GM12878 (cell line): ENCODE results near the gene COQ5. TPM values are rescaled to one million over a fixed set of nuclear protein-coding genes. Genes with fewer than 3 reads are reported as not detected.

ENCODE experiments used
- CEBPZ ChIP-seq: fragments of 150-350 bp; IDR thresholded peaks from 2 replicates; pipeline ENCODE4 v1.6.1; 2016; ENCODE audit warnings: low read depth, low read length
- CHD2 ChIP-seq: IDR thresholded peaks from 2 replicates; pipeline ENCODE4 v1.6.1; 2011; ENCODE audit warnings: low read depth, low read length, improper control_type of control experiment, borderline replicate concordance
- CHD4 ChIP-seq: fragments of 200-600 bp; sonication (generic); IDR thresholded peaks from 2 replicates; pipeline ENCODE4 v1.6.1; 2016; ENCODE audit warnings: mild to moderate bottlenecking
- CREM ChIP-seq: IDR thresholded peaks from 2 replicates; pipeline ENCODE4 v1.6.1; 2014; ENCODE audit warnings: antibody characterized with exemption, low read depth
- EZH2 ChIP-seq: IDR thresholded peaks from 2 replicates; pipeline ENCODE4 v1.6.1; 2012; ENCODE audit warnings: low read depth, mild to moderate bottlenecking, control low read depth, inconsistent platforms, low read length, borderline replicate concordance; ENCODE audit not compliant: control insufficient read depth
- FOS ChIP-seq: IDR thresholded peaks from 3 replicates; pipeline ENCODE4 v1.6.1; 2011; ENCODE audit warnings: borderline replicate concordance; ENCODE audit not compliant: insufficient read length; ENCODE audit errors: extremely low read depth
- IKZF1 ChIP-seq: fragments of 450-650 bp; conservative IDR thresholded peaks from 2 replicates; pipeline ENCODE4 v1.6.1; 2017; ENCODE audit warnings: antibody characterized with exemption, mild to moderate bottlenecking
- IRF4 ChIP-seq: IDR thresholded peaks from 2 replicates; pipeline ENCODE4 v1.6.1; 2011; ENCODE audit warnings: low read depth, low read length
- MEF2A ChIP-seq: IDR thresholded peaks from 2 replicates; pipeline ENCODE4 v1.6.1; 2011; ENCODE audit warnings: low read depth, mild to moderate bottlenecking, low read length, moderate library complexity; ENCODE audit not compliant: insufficient read depth
- MTA3 ChIP-seq: IDR thresholded peaks from 2 replicates; pipeline ENCODE4 v1.6.1; 2012; ENCODE audit warnings: low read length, inconsistent platforms, borderline replicate concordance
- NR2F1 ChIP-seq: fragments of 450-650 bp; conservative IDR thresholded peaks from 2 replicates; pipeline ENCODE4 v1.6.1; 2017; ENCODE audit warnings: mild to moderate bottlenecking
- NRF1 ChIP-seq: conservative IDR thresholded peaks from 2 replicates; pipeline ENCODE4 v1.6.1; 2011; ENCODE audit warnings: mild to moderate bottlenecking, low read depth, low read length, improper control_type of control experiment
- PKNOX1 ChIP-seq: fragments of 450-650 bp; IDR thresholded peaks from 2 replicates; pipeline ENCODE4 v1.6.1; 2016; ENCODE audit warnings: mild to moderate bottlenecking
- POU2F2 ChIP-seq: IDR thresholded peaks from 3 replicates; pipeline ENCODE4 v1.6.1; 2011; ENCODE audit warnings: low read depth, mild to moderate bottlenecking, low read length, borderline replicate concordance
- RBBP5 ChIP-seq: fragments of 200-600 bp; sonication (generic); conservative IDR thresholded peaks from 2 replicates; pipeline ENCODE4 v1.6.1; 2016
- RFX5 ChIP-seq: IDR thresholded peaks from 2 replicates; pipeline ENCODE4 v1.6.1; 2011; ENCODE audit warnings: low read depth, low read length, improper control_type of control experiment
- SKIL ChIP-seq: fragments of 450-650 bp; IDR thresholded peaks from 2 replicates; pipeline ENCODE4 v1.6.1; 2017; ENCODE audit warnings: mild to moderate bottlenecking, low read depth, inconsistent platforms; ENCODE audit not compliant: poor library complexity, severe bottlenecking
- TAF1 ChIP-seq: IDR thresholded peaks from 2 replicates; pipeline ENCODE4 v1.6.1; 2011; ENCODE audit warnings: mild to moderate bottlenecking, low read depth, low read length, borderline replicate concordance
- TBL1XR1 ChIP-seq: IDR thresholded peaks from 2 replicates; pipeline ENCODE4 v1.6.1; 2012; ENCODE audit warnings: low read depth, low read length, improper control_type of control experiment
- TCF7 ChIP-seq: IDR thresholded peaks from 2 replicates; pipeline ENCODE4 v1.6.1; 2014; ENCODE audit warnings: antibody characterized with exemption, borderline replicate concordance
- WRNIP1 ChIP-seq: IDR thresholded peaks from 2 replicates; pipeline ENCODE4 v1.6.1; 2011; ENCODE audit warnings: low read depth, low read length, improper control_type of control experiment, borderline replicate concordance
- ZNF24 ChIP-seq: fragments of 450-650 bp; IDR thresholded peaks from 2 replicates; pipeline ENCODE4 v1.6.1; 2017; ENCODE audit warnings: antibody characterized with exemption, mild to moderate bottlenecking
- polyA plus RNA-seq, 11 experiments: library from polyadenylated mRNA; depleted of rRNA in 4 of 11; unstranded in 6 of 11; stranded (reverse) in 5 of 11; fragments of >200 nt; fragmentation: Nextera tagmentation in 4 of 11; fragmentation: Illumina TruSeq in 1 of 11; extraction: Ambion mirVana in 4 of 11; extraction: Trizol in 1 of 11; gene quantifications; 1 replicate in 1 of 11; 2 replicates in 10 of 11; pipeline versions ENCODE4 v1.2.1 to v1.2.3, GENCODE V29; 2011 to 2016; ENCODE audit warnings: inconsistent platforms in 2 of 11, missing spikeins in 2 of 11, low read depth in 1 of 11
- total RNA-seq, 4 experiments: library from RNA; depleted of rRNA in 3 of 4; stranded (reverse); fragments of >200 nt in 3 of 4; fragmentation: Illumina TruSeq in 1 of 4; extraction: Trizol in 1 of 4; gene quantifications; 2 replicates each; pipeline versions ENCODE4 v1.2.1 to v1.2.3, GENCODE V29; 2013 to 2021

The COQ5 gene
- total and polyA plus RNA-seq, 10 of the 15 experiments (the other 5 are each of a cell fraction or from before 2014, with no cell fraction given) = 24.8 to 69.3 (median 37.8) TPM

- TF ChIP-seq CEBPZ (no peak), TBL1XR1 (no peak), NRF1 (no peak), WRNIP1 (no peak), ZNF24 (no peak), RFX5 (no peak), MTA3 (no peak), CREM (0 out of 2 replicates have a peak, but pooled peaks have one; percentile 8), RBBP5 (no peak), IKZF1 (no peak), EZH2 (no peak), TAF1 (no peak), SKIL (no peak), IRF4 (no peak), TCF7 (no peak), MEF2A (no peak), FOS (no peak), CHD2 (0 out of 2 replicates have a peak, but pooled peaks have one; percentile 42), NR2F1 (0 out of 2 replicates have a peak, but pooled peaks have one; percentile 10), PKNOX1 (no peak), POU2F2 (no peak), CHD4 (no peak)
Measured at GRCh38 chr12:120468821-120469449, 60.0 kb downstream of the COQ5 start (continued).
